H1 (cell line): ENCODE data around the gene NEDD9. TPM values are rescaled to one million over a fixed set of nuclear protein-coding genes. Genes with fewer than 3 reads are reported as not detected.

Source experiments
- CTCF ChIA-PET: fragments of 300-600 bp; sonication (Branson Sonifier 250); formaldehyde crosslinking; loops from one replicate; lab custom pipeline; 2021; ENCODE audit not compliant: partially characterized antibody; lab: Charles Lee
- POLR2A ChIA-PET: fragments of 300-600 bp; sonication (Branson Sonifier 250); formaldehyde crosslinking; loops from one replicate; lab custom pipeline; 2021; ENCODE audit warnings: inconsistent platforms; ENCODE audit not compliant: partially characterized antibody; lab: Charles Lee
- DNase-seq, 2 experiments: peaks; one replicate each; pipeline versions ENCODE4 v3.0.0 to v3.0.0-alpha.2; 2010 to 2022; ENCODE audit warnings: low spot score in 2 of 2, low read depth in 1 of 2, mixed read lengths in 1 of 2
- FAIRE-seq: peaks from 2 replicates; lab custom pipeline; 2011; peaks lifted over from hg19 to GRCh38; lab: Jason Lieb, UNC
- H2AFZ ChIP-seq: 2 replicates; pipeline ENCODE4 v1.8.1; 2012; ENCODE audit warnings: low read length, inconsistent platforms
- H2AK5ac ChIP-seq: 2 replicates; pipeline ENCODE4 v1.6.1; 2013; ENCODE audit warnings: low read depth, low read length
- H2BK120ac ChIP-seq: replicated peaks from 2 replicates; pipeline ENCODE3; 2013; ENCODE audit warnings: low read depth, low read length, inconsistent platforms
- H2BK12ac ChIP-seq: 2 replicates; pipeline ENCODE4 v1.6.1; 2013; ENCODE audit warnings: low read depth, low read length
- H2BK15ac ChIP-seq: 2 replicates; pipeline ENCODE4 v1.6.1; 2013; ENCODE audit warnings: low read length
- H2BK20ac ChIP-seq: 2 replicates; pipeline ENCODE4 v1.6.1; 2013; ENCODE audit warnings: low read length
- H2BK5ac ChIP-seq: 2 replicates; pipeline ENCODE4 v1.6.1; 2013; ENCODE audit warnings: low read depth, low read length
- H3K14ac ChIP-seq: 2 replicates; pipeline ENCODE4 v1.6.1; 2013; ENCODE audit warnings: inconsistent platforms; ENCODE audit not compliant: insufficient read length
- H3K18ac ChIP-seq: 2 replicates; pipeline ENCODE4 v1.6.1; 2013; ENCODE audit warnings: low read length; ENCODE audit errors: extremely low read depth
- H3K23ac ChIP-seq: 2 replicates; pipeline ENCODE4 v1.6.1; 2013; ENCODE audit warnings: inconsistent platforms; ENCODE audit not compliant: insufficient read length
- H3K23me2 ChIP-seq: 2 replicates; pipeline ENCODE4 v1.6.1; 2013; ENCODE audit warnings: low read depth, low read length
- H3K27ac ChIP-seq: 2 replicates; pipeline ENCODE4 v1.6.1; 2011; ENCODE audit warnings: low read depth, low read length, inconsistent platforms
- H3K27me3 ChIP-seq, 4 experiments: replicated peaks in 1 of 4; 1 replicate in 1 of 4; 2 replicates in 3 of 4; pipeline versions ENCODE4 v1.6.1 to v1.8.1; 2011 to 2013; ENCODE audit warnings: low read length in 3 of 4, mild to moderate bottlenecking in 3 of 4, inconsistent platforms in 2 of 4, mixed read lengths in 2 of 4, moderate library complexity in 1 of 4; ENCODE audit not compliant: control insufficient read depth in 3 of 4, insufficient read depth in 3 of 4; ENCODE audit errors: extremely low read depth in 1 of 4
- H3K36me3 ChIP-seq, 4 experiments: 2 replicates each; pipeline versions ENCODE4 v1.6.1 to v1.8.1; 2011 to 2013; ENCODE audit warnings: mild to moderate bottlenecking in 4 of 4, low read length in 3 of 4, moderate library complexity in 2 of 4, control low read depth in 1 of 4, inconsistent platforms in 1 of 4; ENCODE audit not compliant: insufficient read depth in 4 of 4, control insufficient read depth in 2 of 4
- H3K4ac ChIP-seq: replicated peaks from 2 replicates; pipeline ENCODE3; 2013; ENCODE audit warnings: low read length, low read depth, mixed read lengths, inconsistent platforms; ENCODE audit not compliant: insufficient read length
- H3K4me1 ChIP-seq, 4 experiments: replicated peaks in 1 of 4; 1 replicate in 1 of 4; 2 replicates in 3 of 4; pipeline versions ENCODE4 v1.6.1 to v1.8.1; 2011 to 2013; ENCODE audit warnings: low read length in 3 of 4, inconsistent platforms in 2 of 4, mixed read lengths in 1 of 4; ENCODE audit not compliant: insufficient read depth in 4 of 4, control insufficient read depth in 3 of 4
- H3K4me2 ChIP-seq, 2 experiments: 2 replicates each; pipeline versions ENCODE4 v1.6.1 to v1.8.1; 2011 to 2013; ENCODE audit warnings: low read depth in 2 of 2, low read length in 2 of 2, control low read depth in 1 of 2, inconsistent platforms in 1 of 2, mild to moderate bottlenecking in 1 of 2; ENCODE audit not compliant: insufficient read depth in 1 of 2
- H3K4me3 ChIP-seq, 4 experiments: fragments of 200-600, 300-600 bp in 1 of 4; sonication (generic), shearing (Covaris generic), sonication (Bioruptor Twin) in 1 of 4; 2 replicates each; pipeline versions ENCODE4 v1.5.1 to v1.8.1; 2011 to 2016; ENCODE audit warnings: low read length in 4 of 4, low read depth in 3 of 4, control low read depth in 2 of 4, inconsistent platforms in 2 of 4, mild to moderate bottlenecking in 2 of 4, mixed read lengths in 1 of 4, moderate library complexity in 1 of 4; ENCODE audit not compliant: insufficient read depth in 2 of 4; ENCODE audit errors: extremely low read depth in 1 of 4
- H3K56ac ChIP-seq: replicated peaks from 2 replicates; pipeline ENCODE3; 2013; ENCODE audit warnings: low read depth, mild to moderate bottlenecking, mixed read lengths, low read length, inconsistent platforms; ENCODE audit not compliant: insufficient read length
- H3K79me1 ChIP-seq: 2 replicates; pipeline ENCODE4 v1.6.1; 2013; ENCODE audit warnings: low read depth, low read length, control low read depth
- H3K79me2 ChIP-seq, 2 experiments: 2 replicates each; pipeline versions ENCODE4 v1.6.1 to v1.8.1; 2012 to 2013; ENCODE audit warnings: low read length in 2 of 2, mild to moderate bottlenecking in 2 of 2, inconsistent platforms in 1 of 2; ENCODE audit not compliant: insufficient read depth in 2 of 2, control insufficient read depth in 1 of 2
- H3K9ac ChIP-seq, 4 experiments: replicated peaks in 1 of 4; 1 replicate in 1 of 4; 2 replicates in 3 of 4; pipeline versions ENCODE4 v1.6.1 to v1.8.1; 2011 to 2013; ENCODE audit warnings: low read depth in 3 of 4, low read length in 3 of 4, control low read depth in 2 of 4, mild to moderate bottlenecking in 2 of 4, moderate library complexity in 2 of 4, inconsistent platforms in 1 of 4; ENCODE audit errors: extremely low read depth in 1 of 4
- H3K9me3 ChIP-seq, 2 experiments: 2 replicates each; pipeline versions ENCODE4 v1.6.1 to v1.8.1; 2012 to 2013; ENCODE audit warnings: mild to moderate bottlenecking in 2 of 2, moderate library complexity in 2 of 2, control low read depth in 1 of 2, inconsistent platforms in 1 of 2, low read depth in 1 of 2, low read length in 1 of 2, mixed read lengths in 1 of 2; ENCODE audit not compliant: insufficient read depth in 2 of 2
- H4K20me1 ChIP-seq, 2 experiments: replicated peaks in 1 of 2; 2 replicates each; pipeline versions ENCODE3 to v1.8.1; 2011 to 2013; ENCODE audit warnings: inconsistent platforms in 2 of 2, low read length in 2 of 2, mild to moderate bottlenecking in 1 of 2; ENCODE audit not compliant: insufficient read depth in 2 of 2, control insufficient read depth in 1 of 2
- H4K5ac ChIP-seq: 2 replicates; pipeline ENCODE4 v1.6.1; 2013; ENCODE audit warnings: low read length, low read depth, mixed read lengths, inconsistent platforms; ENCODE audit not compliant: insufficient read length
- H4K8ac ChIP-seq: 2 replicates; pipeline ENCODE4 v1.8.0; 2013; ENCODE audit warnings: mild to moderate bottlenecking, moderate library complexity, low read length, inconsistent platforms; ENCODE audit not compliant: insufficient read depth; ENCODE audit errors: extremely low read depth
- H4K91ac ChIP-seq: replicated peaks from 2 replicates; pipeline ENCODE3; 2013; ENCODE audit warnings: low read length, mixed read lengths, inconsistent platforms; ENCODE audit not compliant: insufficient read length
- EGR1 ChIP-seq: IDR thresholded peaks from 2 replicates; pipeline ENCODE4 v1.6.1; 2011; ENCODE audit warnings: low read depth, low read length, borderline replicate concordance
- HDAC2 ChIP-seq, 2 experiments: fragments of 300-600 bp in 1 of 2; sonication (generic) in 1 of 2; IDR thresholded peaks; 2 replicates each; pipeline ENCODE4 v1.6.1; 2011 to 2012; ENCODE audit warnings: low read depth in 2 of 2, low read length in 2 of 2, mild to moderate bottlenecking in 2 of 2, moderate library complexity in 2 of 2, borderline replicate concordance in 1 of 2, inconsistent platforms in 1 of 2
- KDM5A ChIP-seq: fragments of 200-600 bp; IDR thresholded peaks from 2 replicates; pipeline ENCODE4 v1.7.1; 2012; ENCODE audit warnings: mild to moderate bottlenecking, low read length, inconsistent platforms, mixed read lengths
- MAFK ChIP-seq: IDR thresholded peaks from 2 replicates; pipeline ENCODE4 v1.6.1; 2012; ENCODE audit warnings: low read depth, mild to moderate bottlenecking, improper control_type of control experiment, low read length
- PHF8 ChIP-seq: fragments of 200-600 bp; sonication (generic); conservative IDR thresholded peaks from 2 replicates; pipeline ENCODE4 v1.7.1; 2012; ENCODE audit warnings: low read depth, mild to moderate bottlenecking, inconsistent platforms, low read length, moderate library complexity
- RBBP5 ChIP-seq: IDR thresholded peaks from 2 replicates; pipeline ENCODE4 v1.7.1; 2012; ENCODE audit warnings: low read depth, mild to moderate bottlenecking, inconsistent platforms, low read length, moderate library complexity, borderline replicate concordance
- SIN3A ChIP-seq, 2 experiments: IDR thresholded peaks in 1 of 2; conservative IDR thresholded peaks in 1 of 2; 2 replicates each; pipeline ENCODE4 v1.6.1; 2011 to 2012; ENCODE audit warnings: low read length in 2 of 2, improper control_type of control experiment in 1 of 2, low read depth in 1 of 2, mild to moderate bottlenecking in 1 of 2
- TEAD4 ChIP-seq: IDR thresholded peaks from 2 replicates; pipeline ENCODE4 v1.6.1; 2012; ENCODE audit warnings: low read depth, low read length, inconsistent platforms, mixed read lengths
- WGBS, 2 experiments: shearing (Covaris generic) in 1 of 2; methylation state at CpG; one replicate each; pipeline versions ENCODE4 v1.1.6 to v1.1.7; 2013 to 2015; ENCODE audit warnings: low lambda C conversion rate in 2 of 2, mixed read lengths in 2 of 2, inconsistent platforms in 1 of 2, low coverage in 1 of 2, missing lambda C conversion rate in 1 of 2; ENCODE audit not compliant: insufficient replicate concordance in 2 of 2, insufficient coverage in 1 of 2, insufficient read length in 1 of 2; ENCODE audit errors: extremely low coverage in 1 of 2, missing lambda C conversion rate in 1 of 2; 5-methylcytosine and 5-hydroxymethylcytosine counted together
- polyA plus RNA-seq, 7 experiments: library from polyadenylated mRNA; depleted of rRNA in 3 of 7; stranded (reverse) in 5 of 7; unstranded in 2 of 7; fragments of >200 nt in 5 of 7; fragments of 200-250 nt in 2 of 7; gene quantifications; 1 replicate in 5 of 7; 2 replicates in 1 of 7; 4 replicates in 1 of 7; pipeline versions ENCODE4 v1.2.1 to v1.2.3, GENCODE V29; 2011 to 2013; ENCODE audit warnings: missing spikeins in 2 of 7, mixed read lengths in 2 of 7
- total RNA-seq: library from RNA; stranded (reverse); fragmentation: NEBNext Ultra II Directional; extraction: Animal tissue kit (Norgen Biotek cat#: 25700); gene quantifications from 2 replicates; pipeline ENCODE4 v1.2.1, GENCODE V29; 2021

The NEDD9 gene
- total and polyA plus RNA-seq, 2 of the 8 experiments (the other 6 are each of a cell fraction or from before 2014, with no cell fraction given) = 3.6 to 12.0 TPM

DNA sequence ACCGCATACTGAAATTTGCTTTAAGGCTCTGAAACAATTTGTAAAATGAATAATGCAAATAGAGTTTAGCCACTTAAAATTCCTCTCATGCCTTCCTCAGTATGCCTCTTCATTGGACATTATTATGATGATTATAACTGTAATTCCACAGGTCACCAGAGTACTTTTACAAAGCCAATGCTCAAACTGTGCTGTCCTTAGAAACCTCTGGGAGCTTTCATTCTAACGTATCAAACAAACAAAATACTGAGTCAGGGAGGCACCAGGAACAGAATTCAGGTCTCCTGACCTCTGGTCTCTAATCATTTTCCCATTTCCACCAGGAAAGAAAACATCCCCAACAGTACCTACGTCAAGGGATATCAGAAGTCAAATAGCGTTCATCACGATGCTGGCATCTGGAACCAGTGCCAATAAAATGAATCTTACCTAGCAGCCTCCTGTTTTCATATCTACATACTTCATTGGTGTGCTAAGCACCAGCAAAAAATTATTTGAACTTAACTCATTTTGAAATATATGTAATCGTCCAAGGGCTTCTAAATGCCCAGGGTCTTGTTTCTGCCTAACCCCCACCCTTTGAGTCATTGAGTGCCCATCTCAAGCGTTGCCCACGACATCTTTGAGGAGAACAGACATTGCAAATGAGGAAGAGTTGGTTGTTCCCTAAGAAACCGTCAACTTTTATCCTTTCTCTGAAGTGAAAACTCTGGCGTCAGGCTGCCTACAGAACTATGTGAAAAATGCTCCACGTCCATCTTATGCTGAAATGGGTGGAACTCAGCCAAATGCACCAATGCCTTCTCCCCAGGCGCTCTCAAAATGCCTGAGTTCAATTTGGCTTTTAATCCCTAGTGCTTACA, 37.9 kb downstream of the NEDD9 start:
- Histone ChIP-seq H3K9ac (no peak overlapping the region), H4K91ac (no peak overlapping the region), H3K4me1 (peaks cover 9 to 29% (median 26%) of the 10 kb centered on the region in 4 experiments), H3K27me3 (no peaks in the 10 kb centered on the region), H3K18ac (peak overlapping the region; percentile 34; the same call in 1 of the 2 replicates), H2BK12ac (peak overlapping the region; percentile 40; the same call in 1 of the 2 replicates), H2BK15ac (no peak overlapping the region), H2AK5ac (no peak overlapping the region; the same call in 1 of the 2 replicates), H3K36me3 (peaks cover 0 to 4% (median 2%) of the 10 kb centered on the region in 4 experiments; a peak in 2 of 8 replicates), H3K14ac (no peak overlapping the region), H3K56ac (no peak overlapping the region), H4K8ac (no peak overlapping the region), H3K79me2 (no peaks in the 10 kb centered on the region), H3K4me2 (peak overlapping the region; percentile 17 to 43; a peak in 2 of 4 replicates), H3K9me3 (no peaks in the 10 kb centered on the region)
- no peak for FAIRE-seq
- CTCF ChIA-PET = interaction anchor here (0.7 to 1.7 kb wide), 2 partner anchors 14 to 247 kb away, joined by 3 to 6 read pairs; no protein-coding TSS in a partner anchor
- WGBS, 2 experiments = 54% methylated on average over 12 of the region's 12 CpGs; no CpG with 5 or more reads in 1 of the 2 experiments
- no peak for TF ChIP-seq MAFK
- no peak for TF ChIP-seq RBBP5
- no peak for TF ChIP-seq EGR1
- no peak for TF ChIP-seq SIN3A (conservative IDR thresholded peaks at IDR 0.05 in 1 of 2, IDR thresholded peaks at IDR 0.05 in 1 of 2; ENCODE audit: low read depth in 1 of 2, low read length in 2 of 2)
- TF ChIP-seq PHF8 = no peak
- 0 out of 2 replicates have a peak, but pooled peaks have one; percentile 27 for TF ChIP-seq TEAD4
- no peak for TF ChIP-seq KDM5A
- 0 out of 4 replicates have a peak, but pooled peaks of 1 of the 2 experiments have one; percentile 8 for TF ChIP-seq HDAC2 (IDR thresholded peaks at IDR 0.05; ENCODE audit: borderline replicate concordance in 1 of 2, low read depth in 2 of 2, low read length in 2 of 2)
- TF ChIP-seq, all 59 proteins: peak for 2
- Histone ChIP-seq H3K4ac (no peak overlapping the region), H3K79me1 (no peaks in the 10 kb centered on the region), H3K4me3 (peak overlapping the region in 1 of 4 experiments; percentile 16; a peak in 1 of 8 replicates), H2AFZ (no peak overlapping the region), H3K23me2 (no peaks in the 10 kb centered on the region), H4K20me1 (no peaks in the 10 kb centered on the region), H3K23ac (no peak overlapping the region), H4K5ac (peak overlapping the region; percentile 5), H2BK120ac (peak overlapping the region; percentile 50), H2BK20ac (no peak overlapping the region; the same call in 1 of the 2 replicates), H2BK5ac (peak overlapping the region; percentile 53), H3K27ac (no peak overlapping the region)
- DNase-seq = no peak
- POLR2A ChIA-PET = no interaction called here
